Liver (tissue), 9 donors: ENCODE data around the gene OLR1. TPM values are rescaled to one million over a fixed set of nuclear protein-coding genes. Genes with fewer than 3 reads are reported as not detected.

Experiments
- DNase-seq: peaks from one replicate; pipeline ENCODE4 v3.0.0-alpha.2; 2017; ENCODE audit warnings: low spot score
- H3K27ac ChIP-seq, 2 donors: one replicate each; pipeline ENCODE4 v1.7.0; 2013; ENCODE audit warnings: inconsistent platforms in 2 of 2, low read length in 2 of 2, control low read depth in 1 of 2, low read depth in 1 of 2, mild to moderate bottlenecking in 1 of 2
- H3K27me3 ChIP-seq, 4 donors: one replicate each; pipeline versions ENCODE4 v1.6.1 to v1.7.0; 2013; ENCODE audit warnings: low read length in 3 of 4, inconsistent platforms in 1 of 4, mild to moderate bottlenecking in 1 of 4, moderate library complexity in 1 of 4; ENCODE audit not compliant: control insufficient read depth in 4 of 4, insufficient read depth in 4 of 4
- H3K36me3 ChIP-seq, 4 donors: one replicate each; pipeline versions ENCODE4 v1.6.1 to v1.7.0; 2013; ENCODE audit warnings: low read length in 3 of 4, mild to moderate bottlenecking in 3 of 4, low read depth in 1 of 4, moderate library complexity in 1 of 4; ENCODE audit not compliant: control insufficient read depth in 4 of 4, insufficient read depth in 3 of 4
- H3K4me1 ChIP-seq, 4 donors: one replicate each; pipeline versions ENCODE4 v1.6.1 to v1.7.0; 2013; ENCODE audit warnings: low read length in 3 of 4, mild to moderate bottlenecking in 3 of 4, moderate library complexity in 1 of 4; ENCODE audit not compliant: control insufficient read depth in 4 of 4, insufficient read depth in 4 of 4
- H3K4me3 ChIP-seq, 3 donors: one replicate each; pipeline versions ENCODE4 v1.6.1 to v1.7.0; 2013; ENCODE audit warnings: low read length in 3 of 3, control low read depth in 1 of 3, low read depth in 1 of 3, mild to moderate bottlenecking in 1 of 3
- H3K9ac ChIP-seq, 2 donors: one replicate each; pipeline ENCODE4 v1.7.0; 2013; ENCODE audit warnings: low read length in 2 of 2, mild to moderate bottlenecking in 2 of 2, moderate library complexity in 2 of 2, control low read depth in 1 of 2, low read depth in 1 of 2
- H3K9me3 ChIP-seq, 4 donors: one replicate each; pipeline versions ENCODE4 v1.6.1 to v1.7.0; 2013; ENCODE audit warnings: low read length in 3 of 4; ENCODE audit not compliant: control insufficient read depth in 4 of 4
- ATF3 ChIP-seq: IDR thresholded peaks from 2 replicates; pipeline ENCODE4 v1.6.1; 2016; ENCODE audit warnings: antibody characterized with exemption
- CTCF ChIP-seq: fragments of 150-350 bp; IDR thresholded peaks from 2 replicates; pipeline ENCODE4 v1.5.1; 2017; ENCODE audit warnings: improper control_type of control experiment, low read depth, low read length; ENCODE audit not compliant: missing input control
- EGR1 ChIP-seq, 2 donors: IDR thresholded peaks; 2 replicates each; pipeline ENCODE4 v1.6.1; 2016 to 2018; ENCODE audit warnings: antibody characterized with exemption in 2 of 2, low read depth in 2 of 2
- FOXA1 ChIP-seq: IDR thresholded peaks from 2 replicates; pipeline ENCODE4 v1.6.1; 2016; ENCODE audit warnings: antibody characterized with exemption
- FOXA2 ChIP-seq: IDR thresholded peaks from 2 replicates; pipeline ENCODE4 v1.6.1; 2016; ENCODE audit warnings: antibody characterized with exemption
- GABPA ChIP-seq, 2 donors: IDR thresholded peaks in 1 of 2; conservative IDR thresholded peaks in 1 of 2; 2 replicates each; pipeline ENCODE4 v1.6.1; 2016; ENCODE audit warnings: antibody characterized with exemption in 2 of 2, mild to moderate bottlenecking in 1 of 2, moderate library complexity in 1 of 2
- HNF4A ChIP-seq, 2 donors: conservative IDR thresholded peaks; 2 replicates each; pipeline ENCODE4 v1.6.1; 2016; ENCODE audit warnings: antibody characterized with exemption in 2 of 2, mild to moderate bottlenecking in 2 of 2
- HNF4G ChIP-seq: IDR thresholded peaks from 2 replicates; pipeline ENCODE4 v1.6.1; 2016; ENCODE audit warnings: antibody characterized with exemption
- JUND ChIP-seq, 2 donors: IDR thresholded peaks; 2 replicates each; pipeline ENCODE4 v1.6.1; 2016; ENCODE audit warnings: antibody characterized with exemption in 2 of 2
- MAX ChIP-seq: IDR thresholded peaks from 2 replicates; pipeline ENCODE4 v1.6.1; 2016; ENCODE audit warnings: antibody characterized with exemption
- NR2F2 ChIP-seq: IDR thresholded peaks from 2 replicates; pipeline ENCODE4 v1.6.1; 2016; ENCODE audit warnings: antibody characterized with exemption
- RAD21 ChIP-seq, 2 donors: IDR thresholded peaks; 2 replicates each; pipeline ENCODE4 v1.6.1; 2016; ENCODE audit warnings: antibody characterized with exemption in 2 of 2, mild to moderate bottlenecking in 2 of 2
- REST ChIP-seq: IDR thresholded peaks from 2 replicates; pipeline ENCODE4 v1.6.1; 2016; ENCODE audit warnings: antibody characterized with exemption, mild to moderate bottlenecking
- RXRA ChIP-seq, 2 donors: IDR thresholded peaks; 2 replicates each; pipeline ENCODE4 v1.6.1; 2017 to 2018; ENCODE audit warnings: antibody characterized with exemption in 2 of 2, mild to moderate bottlenecking in 1 of 2
- SP1 ChIP-seq: IDR thresholded peaks from 2 replicates; pipeline ENCODE4 v1.6.1; 2018; ENCODE audit warnings: antibody characterized with exemption, mild to moderate bottlenecking
- TAF1 ChIP-seq: conservative IDR thresholded peaks from 2 replicates; pipeline ENCODE4 v1.6.1; 2016; ENCODE audit warnings: antibody characterized with exemption, mild to moderate bottlenecking
- YY1 ChIP-seq: IDR thresholded peaks from 2 replicates; pipeline ENCODE4 v1.6.1; 2016; ENCODE audit warnings: antibody characterized with exemption, mild to moderate bottlenecking
- ZBTB33 ChIP-seq: IDR thresholded peaks from 2 replicates; pipeline ENCODE4 v1.6.1; 2016; ENCODE audit warnings: antibody characterized with exemption
- WGBS: extraction: QIAGEN DNeasy Blood & Tissue Kit; methylation state at CpG from one replicate; pipeline ENCODE4 v1.1.7; 2013; 5-methylcytosine and 5-hydroxymethylcytosine counted together
- polyA plus RNA-seq, 2 donors: library from polyadenylated mRNA; stranded (reverse) in 1 of 2; unstranded in 1 of 2; fragments of 200-250 nt in 1 of 2; fragments of >200 nt in 1 of 2; fragmentation: Nextera tagmentation in 1 of 2; extraction: Ambion mirVana in 1 of 2; gene quantifications; one replicate each; pipeline versions ENCODE4 v1.2.1 to v1.2.3, GENCODE V29; 2013 to 2015
- total RNA-seq, 2 donors: library from RNA; depleted of rRNA; stranded (reverse); fragments of >200 nt; gene quantifications; one replicate each; pipeline ENCODE4 v1.2.3, GENCODE V29; 2014
- donor health status: healthy.
- donor health status: healthy.
- donor health status: healthy.
- donor health status: healthy.
- donor health status: healthy.

OLR1 gene
- total and polyA plus RNA-seq, 4 donors: 0.13 to 0.37 TPM; not detected in 2

GRCh38 chr12:10160617-10161385 lies 11.1 kb downstream of the OLR1 start:
- Histone ChIP-seq H3K27ac (no peak overlapping the region), H3K4me3 (no peak overlapping the region), H3K36me3 (no peaks in the 10 kb centered on the region), H3K27me3 (no peaks in the 10 kb centered on the region), H3K9ac (no peak overlapping the region), H3K4me1 (no peaks in the 10 kb centered on the region), H3K9me3 (no peaks in the 10 kb centered on the region)
- WGBS: 74% methylated on average over 7 of the region's 7 CpGs
- TF ChIP-seq REST (no peak), MAX (no peak), SP1 (no peak), FOXA1 (no peak), HNF4A (conservative IDR thresholded peaks at IDR 0.05) (no peak), RAD21 (IDR thresholded peaks at IDR 0.05) (no peak), ATF3 (no peak), ZBTB33 (no peak), GABPA (IDR thresholded peaks at IDR 0.05 in 1 of 2, conservative IDR thresholded peaks at IDR 0.05 in 1 of 2) (no peak), CTCF (no peak), FOXA2 (no peak), NR2F2 (no peak), HNF4G (no peak), EGR1 (IDR thresholded peaks at IDR 0.05; ENCODE audit: low read depth in 2 of 2) (no peak), RXRA (IDR thresholded peaks at IDR 0.05) (no peak), JUND (IDR thresholded peaks at IDR 0.05) (no peak), YY1 (no peak), TAF1 (no peak)
- DNase-seq: no peak
